Measurements from ENCODE around the gene SRGAP2C.
"Not testable (repeated sequence)": the region's sequence is repeated elsewhere in the genome, so short reads cannot be mapped to it uniquely, and the experiment has no call there.

Gene SRGAP2C

DNA sequence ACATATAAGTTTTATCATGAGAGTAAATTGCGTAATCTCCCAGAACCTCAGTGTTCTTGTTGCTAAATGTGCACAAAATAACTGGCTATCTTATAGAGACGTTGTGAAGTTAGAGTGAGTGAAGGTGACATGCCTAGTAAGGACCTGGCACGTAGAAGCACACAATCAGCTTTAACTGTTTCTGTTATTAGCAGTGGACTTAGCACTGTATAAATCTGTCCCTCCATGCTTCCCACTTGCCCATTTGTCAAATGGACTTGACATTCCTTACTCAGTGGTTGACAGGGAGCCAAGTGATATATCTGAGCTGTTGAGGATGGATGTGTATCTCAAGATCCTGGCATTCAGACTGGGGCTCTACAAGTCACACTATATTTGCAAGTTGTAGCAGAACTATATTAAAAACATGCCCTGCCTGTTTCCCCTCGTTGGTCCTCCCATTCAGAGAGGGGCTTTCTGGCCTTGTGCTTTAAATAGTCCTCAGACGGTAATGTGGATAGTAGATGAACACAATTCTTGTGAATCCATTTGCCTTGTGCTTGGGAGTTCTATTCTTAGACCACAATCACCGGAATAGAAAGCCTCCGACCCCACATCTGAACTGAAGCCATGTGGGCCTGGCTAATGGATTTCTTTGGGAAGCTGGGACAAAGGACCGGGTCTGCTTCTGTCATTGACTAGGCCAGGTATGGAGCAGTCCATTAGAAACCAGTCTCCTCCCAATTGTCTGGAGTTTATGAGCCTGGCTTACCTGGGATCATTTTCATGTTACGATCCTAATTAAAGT is 43.0 kb downstream of the SRGAP2C start:
- not testable (repeated sequence) for DNase-seq (ENCODE audit: low spot score)

DNA sequence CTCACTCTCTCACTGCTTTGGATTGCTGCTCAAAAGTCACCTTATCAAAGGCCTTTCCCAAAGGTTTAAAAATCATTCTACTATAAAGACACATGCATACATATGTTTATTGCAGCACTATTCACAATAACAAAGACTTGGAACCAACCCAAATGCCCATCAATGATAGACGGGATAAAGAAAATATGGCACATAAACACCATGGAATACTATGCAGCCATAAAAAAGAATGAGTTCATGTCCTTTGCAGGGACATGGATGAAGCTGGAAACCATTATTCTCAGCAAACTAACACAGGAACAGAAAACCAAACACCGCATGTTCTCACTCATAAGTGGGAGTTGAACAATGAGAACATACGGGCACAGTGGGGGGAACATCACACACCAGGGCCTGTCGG is 45.9 kb downstream of the SRGAP2C start:
- not testable (repeated sequence) for DNase-seq (ENCODE audit: low spot score)

DNA sequence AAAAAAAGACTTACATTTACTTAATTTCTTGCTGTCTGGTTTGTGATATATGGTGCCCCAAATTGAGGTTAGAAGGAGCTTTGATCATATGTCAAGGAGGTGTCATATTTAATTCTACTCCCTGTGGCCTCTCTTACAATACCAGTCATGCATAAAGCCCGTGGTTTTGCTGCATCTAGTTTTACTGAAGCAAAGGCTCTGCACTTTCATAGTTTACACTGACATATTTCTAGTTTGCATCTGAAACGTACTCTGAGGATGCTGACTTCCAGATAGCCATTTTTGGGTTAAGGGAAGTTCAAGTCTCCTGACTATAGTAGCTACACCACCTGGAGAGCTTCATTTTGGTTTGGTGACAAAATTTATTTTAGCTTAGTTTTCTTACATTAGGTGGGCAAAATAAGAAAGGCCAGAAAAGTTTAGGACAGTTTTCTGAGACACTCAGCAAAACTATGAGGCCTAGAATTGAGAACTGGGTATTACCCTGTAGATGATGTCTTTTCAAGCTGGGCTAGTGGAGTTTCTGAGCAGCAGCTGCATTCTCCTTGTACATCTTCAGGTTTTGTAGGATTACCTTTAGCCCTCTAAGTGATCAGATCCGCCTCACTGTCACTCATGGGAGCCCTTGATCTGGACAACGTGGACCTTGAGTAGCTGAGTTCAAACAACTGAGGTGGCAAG is 47.8 kb downstream of the SRGAP2C start:
- DNase-seq (ENCODE audit: low spot score), result not testable (repeated sequence)

DNA sequence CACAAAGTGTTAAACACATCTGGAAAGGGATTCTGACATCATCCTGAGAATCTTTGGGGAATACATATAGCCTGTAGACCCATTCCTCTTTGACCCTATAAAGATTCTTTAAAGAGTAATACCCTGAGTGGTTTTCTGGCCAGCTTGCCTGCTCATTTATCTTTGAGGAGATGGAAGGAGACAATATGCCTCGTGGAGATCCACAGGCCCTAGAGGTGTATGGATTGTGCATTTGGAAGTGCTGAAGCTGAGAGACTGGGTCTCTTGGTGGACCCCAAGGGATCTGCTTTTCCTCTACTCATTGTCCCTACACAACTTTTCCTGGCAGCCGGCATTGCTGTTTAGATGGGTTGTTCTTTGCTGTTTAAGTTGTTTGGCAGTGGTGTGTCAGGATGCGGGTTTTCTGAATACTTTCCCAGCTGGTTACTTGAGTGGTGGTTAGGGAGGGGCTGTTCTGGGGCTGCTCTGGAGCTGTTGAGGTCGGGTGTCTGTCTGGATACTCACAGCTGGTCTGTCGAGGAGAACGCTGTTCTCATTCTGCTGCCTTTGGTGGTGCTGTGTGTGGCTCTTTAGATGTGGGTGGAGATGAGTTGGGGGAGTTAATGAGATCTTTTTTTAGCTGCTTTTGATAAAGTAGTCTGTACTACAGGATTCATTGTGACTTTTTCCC is 49.5 kb downstream of the SRGAP2C start:
- not testable (repeated sequence) for DNase-seq (ENCODE audit: low spot score)

DNA sequence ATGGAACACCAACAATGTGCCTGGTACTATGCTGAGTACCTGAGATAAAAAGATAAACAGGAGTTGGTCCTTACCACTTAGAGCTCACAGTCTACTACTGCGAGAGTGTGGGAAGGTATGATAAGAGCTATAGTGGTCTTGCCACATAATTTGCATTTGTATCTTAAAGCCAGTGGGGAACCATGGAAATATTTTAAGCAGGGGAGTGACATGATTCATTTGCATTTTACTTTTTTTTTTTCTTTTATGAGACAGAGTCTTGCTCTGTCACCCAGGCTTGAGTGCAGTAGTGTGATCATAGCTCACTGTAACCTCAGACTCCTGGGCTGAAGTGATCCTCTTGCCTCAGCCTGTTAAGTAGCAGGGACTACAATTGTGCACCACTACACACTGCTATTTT is 53.6 kb downstream of the SRGAP2C start:
- not testable (repeated sequence) for DNase-seq (ENCODE audit: low spot score)

DNA sequence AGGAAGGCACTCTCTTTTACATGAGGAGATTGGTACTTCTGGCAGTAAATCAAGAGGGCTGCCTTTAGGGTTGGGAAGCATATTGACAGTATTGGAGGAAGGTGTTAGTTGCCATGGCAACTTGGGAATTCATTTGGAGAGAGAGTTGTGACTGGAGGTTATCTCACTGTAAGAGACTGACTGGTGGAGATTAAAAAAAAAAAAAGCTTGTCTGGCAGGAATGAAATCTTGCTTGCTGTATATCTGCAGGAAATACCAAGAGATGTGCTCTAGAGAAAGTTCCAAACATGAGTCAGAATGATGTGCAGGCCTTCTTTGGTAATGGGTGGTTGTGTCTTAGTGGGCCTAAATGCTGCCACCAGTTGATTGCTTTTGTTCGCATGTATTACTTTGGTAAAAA is 59.1 kb downstream of the SRGAP2C start:
- not testable (repeated sequence) for DNase-seq (ENCODE audit: low spot score)

DNA sequence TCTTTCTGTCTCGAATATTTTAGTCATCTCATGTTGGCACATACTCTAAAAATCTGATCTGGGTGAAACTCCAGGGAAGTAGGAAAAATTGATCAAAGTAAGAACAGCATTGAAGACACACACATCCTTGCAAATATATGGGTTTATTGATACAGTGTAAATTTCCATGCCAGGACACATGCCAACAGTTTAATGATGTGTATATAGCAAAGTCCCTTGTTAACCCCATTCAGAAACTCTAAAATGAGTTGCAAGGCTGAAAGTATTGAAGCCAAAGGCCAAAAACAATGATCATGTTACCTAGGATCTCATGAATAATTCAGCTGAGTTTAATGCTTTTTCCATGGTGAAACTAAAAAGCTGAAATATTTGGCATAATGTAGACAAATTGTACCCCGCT is 61.6 kb downstream of the SRGAP2C start:
- DNase-seq (ENCODE audit: low spot score), result not testable (repeated sequence)

DNA sequence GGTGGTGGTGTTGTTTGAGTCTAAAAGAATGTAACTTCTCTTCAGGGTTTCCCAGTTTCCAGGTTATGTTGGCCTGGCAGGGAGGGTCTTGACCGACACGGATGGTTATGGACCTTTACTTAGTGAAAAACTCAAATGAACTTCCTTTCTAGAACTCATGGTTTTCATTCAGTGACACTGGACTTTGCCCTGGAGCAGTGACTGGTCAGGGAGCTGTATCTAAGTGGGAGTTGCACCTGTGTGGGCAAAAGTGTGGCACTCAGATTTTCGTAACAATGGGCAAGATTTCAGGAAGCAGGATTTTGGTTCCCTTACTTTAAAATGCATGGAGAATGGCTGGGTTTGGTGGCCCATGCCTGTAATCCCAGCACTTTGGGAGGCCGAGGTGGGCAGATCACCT is 67.9 kb downstream of the SRGAP2C start:
- DNase-seq (ENCODE audit: low spot score), result not testable (repeated sequence)

DNA sequence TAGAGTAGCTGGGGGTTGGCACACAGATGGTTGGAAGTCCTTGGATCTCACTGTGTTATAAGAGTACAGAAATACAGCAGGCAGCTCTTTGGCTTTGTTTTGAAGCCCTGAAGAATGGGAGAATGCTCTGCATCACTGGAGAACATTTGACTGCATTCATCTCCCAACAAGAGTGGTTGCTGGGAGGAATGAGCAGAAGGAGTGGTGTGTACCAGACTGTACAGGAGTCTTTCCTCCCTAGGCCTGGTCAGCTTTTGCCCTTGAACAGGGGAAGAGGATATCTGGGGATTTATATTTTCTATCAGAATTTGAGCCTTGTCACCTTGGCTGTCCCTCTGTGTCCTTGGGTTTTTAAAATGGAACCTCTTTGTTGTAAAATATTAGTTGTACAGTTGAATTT is 69.8 kb downstream of the SRGAP2C start:
- not testable (repeated sequence) for DNase-seq (ENCODE audit: low spot score)

DNA sequence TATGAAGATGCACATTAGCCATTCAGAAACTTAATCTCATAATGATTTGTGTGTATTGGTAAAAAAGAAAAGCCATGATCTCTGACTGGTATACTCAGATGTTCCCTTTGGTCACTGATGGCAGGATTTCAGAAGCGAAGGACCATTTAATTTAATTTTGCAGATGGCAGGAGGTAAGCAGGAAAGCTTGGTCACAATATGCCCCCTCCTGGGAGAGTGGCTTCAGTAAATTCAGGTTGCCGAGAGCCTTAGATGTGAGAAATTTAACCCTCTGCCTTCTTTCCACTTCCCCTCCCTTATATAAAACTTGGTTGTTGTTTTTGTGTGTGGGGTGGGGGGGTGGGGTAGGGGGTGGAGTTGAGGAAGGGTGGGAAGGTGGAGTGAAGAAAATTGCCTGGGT is 72.9 kb downstream of the SRGAP2C start:
- DNase-seq (ENCODE audit: low spot score), result not testable (repeated sequence)

DNA sequence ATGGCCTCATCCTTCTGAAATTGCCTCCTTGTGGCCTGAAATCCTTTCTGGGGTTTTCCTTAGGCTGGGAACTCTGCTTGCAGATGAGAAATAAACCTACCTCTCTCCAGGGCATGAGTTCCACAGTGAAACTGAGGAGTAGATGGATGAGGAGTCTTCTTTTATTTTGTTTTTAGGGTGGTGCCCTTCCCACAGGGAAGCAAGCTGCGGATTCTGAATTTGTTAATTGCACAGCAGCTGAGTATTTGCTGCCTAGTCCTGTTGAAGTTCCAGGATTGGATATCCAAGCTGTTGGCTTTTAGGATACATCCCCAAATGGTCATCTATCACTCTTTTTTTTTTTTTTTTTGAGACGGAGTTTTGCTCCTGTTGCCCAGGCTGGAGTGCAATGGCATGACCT is 73.4 kb downstream of the SRGAP2C start:
- DNase-seq (ENCODE audit: low spot score), result not testable (repeated sequence)

DNA sequence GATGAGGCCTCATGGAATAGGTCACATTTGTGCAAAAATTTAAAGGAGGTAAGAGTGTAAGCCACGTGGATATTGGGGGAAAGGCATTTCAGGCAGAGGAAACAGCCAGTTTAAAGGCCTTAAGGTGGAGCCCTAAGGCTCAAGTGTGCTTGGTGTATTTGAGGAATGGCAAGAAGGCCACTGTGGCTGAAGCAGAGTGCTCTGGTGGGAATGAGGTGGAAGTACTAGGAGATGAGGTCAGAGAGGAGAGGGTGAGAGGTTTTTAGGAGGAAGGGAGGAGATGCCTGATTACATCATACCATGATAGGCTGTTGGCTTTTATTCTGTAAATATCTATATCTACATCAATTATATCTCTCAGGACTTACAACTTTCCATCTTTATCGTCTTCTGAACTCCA is 75.4 kb downstream of the SRGAP2C start:
- not testable (repeated sequence) for DNase-seq (ENCODE audit: low spot score)

DNA sequence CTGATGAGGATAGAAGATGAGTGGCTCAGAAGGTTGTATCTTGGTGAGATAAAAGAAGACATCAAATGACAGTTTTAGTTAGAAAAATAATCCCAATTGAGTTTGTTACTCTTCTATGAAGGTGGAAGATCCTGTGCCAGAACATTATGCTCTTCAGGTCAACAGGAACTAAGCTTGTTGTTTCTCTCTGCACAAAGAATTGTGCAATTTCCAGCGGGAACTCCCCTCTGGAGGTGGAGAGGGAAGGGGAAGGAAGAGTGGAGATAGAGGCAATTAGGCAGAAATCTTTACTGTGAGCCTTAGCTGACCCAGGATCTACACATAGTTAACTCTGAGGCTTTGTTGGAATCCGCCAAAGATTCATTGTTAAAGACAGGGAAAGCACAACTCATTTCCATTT is 77.4 kb downstream of the SRGAP2C start:
- not testable (repeated sequence) for DNase-seq (ENCODE audit: low spot score)

DNA sequence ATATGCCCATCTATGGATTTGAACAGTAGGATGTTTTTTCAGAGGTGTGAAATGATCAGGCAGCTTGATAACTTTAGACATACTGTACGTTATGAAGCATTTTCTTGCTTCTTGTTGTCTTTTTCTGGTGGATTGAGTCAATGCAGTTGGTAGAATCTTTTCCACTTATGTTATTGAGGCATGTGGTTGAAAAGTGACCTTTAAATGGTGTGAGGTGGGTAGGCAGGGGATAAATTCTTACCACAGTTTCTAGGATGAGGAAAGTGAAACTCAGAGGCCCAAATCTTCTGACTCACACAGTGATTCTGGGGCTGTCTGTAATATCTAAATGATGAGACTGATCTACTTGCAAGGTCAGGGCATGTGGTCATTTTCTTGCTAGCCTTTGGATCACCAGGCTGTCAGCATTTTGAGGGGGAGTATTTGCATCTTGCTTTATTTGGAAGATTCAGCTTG is 79.0 kb downstream of the SRGAP2C start:
- not testable (repeated sequence) for DNase-seq (ENCODE audit: low spot score)

DNA sequence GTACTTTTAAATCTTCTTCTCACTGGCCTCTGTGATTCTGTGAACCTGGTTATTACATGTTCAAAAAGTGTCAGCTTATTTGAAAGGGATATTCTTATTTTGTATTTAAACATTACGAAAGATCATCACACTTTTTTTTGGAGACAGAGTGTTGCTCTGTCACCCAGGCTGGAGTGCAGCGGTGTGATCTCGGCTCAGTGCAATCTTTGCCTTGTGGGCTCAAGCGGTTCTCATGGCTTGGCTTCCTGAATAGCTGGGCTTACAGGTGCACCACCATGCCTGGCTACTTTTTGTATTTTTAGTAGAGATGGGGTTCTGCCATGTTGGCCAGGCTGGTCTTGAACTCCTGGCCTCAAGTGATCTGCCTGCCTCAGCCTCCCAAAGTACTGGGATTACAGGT is 82.3 kb downstream of the SRGAP2C start:
- not testable (repeated sequence) for DNase-seq (ENCODE audit: low spot score)

DNA sequence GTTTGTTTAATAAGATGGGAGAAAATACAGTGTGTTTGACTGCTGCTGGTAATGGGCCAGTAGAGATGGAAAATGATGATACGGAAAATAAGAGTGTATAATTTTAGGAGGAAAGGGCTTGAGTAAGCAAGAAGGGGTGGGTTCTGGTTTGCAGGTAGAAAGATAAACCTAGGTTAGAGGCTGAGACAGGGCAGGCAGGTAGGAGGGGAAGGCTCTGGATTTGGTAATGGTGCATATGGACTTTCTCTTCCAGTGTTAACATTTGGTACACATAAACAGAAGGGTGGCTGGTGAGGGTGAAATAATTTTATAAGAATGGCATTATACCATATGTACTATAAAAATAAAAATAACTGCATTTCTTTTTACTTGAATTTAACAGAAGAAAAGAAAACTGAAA is 84.5 kb downstream of the SRGAP2C start:
- not testable (repeated sequence) for DNase-seq (ENCODE audit: low spot score)

DNA sequence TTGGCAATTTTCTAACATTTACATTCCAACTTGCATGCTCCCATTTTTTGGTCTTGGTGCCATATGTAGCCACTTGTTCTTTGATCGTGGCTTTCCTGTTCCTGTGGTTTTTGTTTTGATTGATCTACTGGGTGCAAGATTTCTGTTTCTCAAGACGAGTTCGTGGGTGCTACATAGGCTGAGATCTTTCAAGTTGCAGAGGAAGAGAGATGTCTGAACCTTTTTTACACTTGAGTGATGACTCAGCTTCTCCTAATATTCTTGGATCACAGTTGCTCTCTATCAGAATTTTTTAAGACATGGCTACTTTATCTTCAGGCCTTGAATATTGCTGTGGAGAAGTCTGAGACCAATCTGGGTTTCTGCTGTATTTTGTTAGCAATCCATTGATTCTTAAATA is 85.2 kb downstream of the SRGAP2C start:
- DNase-seq (ENCODE audit: low spot score), result not testable (repeated sequence)

DNA sequence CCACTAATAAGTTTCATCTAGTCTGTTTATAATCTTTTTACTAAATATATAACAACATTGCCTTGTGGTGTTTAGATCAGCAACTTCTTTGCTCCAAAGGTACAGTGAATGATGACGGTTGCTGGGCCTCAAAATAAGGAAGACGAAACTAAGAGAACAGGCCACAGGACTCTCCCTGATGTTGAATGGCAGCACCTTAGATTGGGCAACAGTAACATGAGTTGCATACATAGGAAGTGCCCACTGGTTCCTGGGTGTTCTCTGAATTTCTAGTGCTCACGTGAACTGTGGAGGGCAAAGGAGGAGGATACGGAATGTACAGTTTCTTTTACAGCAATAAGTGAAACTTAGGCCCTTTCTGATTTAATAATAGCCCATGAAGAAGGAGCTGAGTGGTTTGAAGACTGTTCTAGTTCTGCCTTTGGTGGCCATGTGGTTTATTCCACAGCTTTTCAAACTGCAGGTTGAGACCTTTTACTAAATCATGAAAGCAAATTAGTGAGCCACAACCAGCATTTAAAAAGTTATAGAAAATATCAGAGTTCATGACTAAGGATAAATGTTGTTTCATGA is 86.5 kb downstream of the SRGAP2C start:
- DNase-seq (ENCODE audit: low spot score), result not testable (repeated sequence)

DNA sequence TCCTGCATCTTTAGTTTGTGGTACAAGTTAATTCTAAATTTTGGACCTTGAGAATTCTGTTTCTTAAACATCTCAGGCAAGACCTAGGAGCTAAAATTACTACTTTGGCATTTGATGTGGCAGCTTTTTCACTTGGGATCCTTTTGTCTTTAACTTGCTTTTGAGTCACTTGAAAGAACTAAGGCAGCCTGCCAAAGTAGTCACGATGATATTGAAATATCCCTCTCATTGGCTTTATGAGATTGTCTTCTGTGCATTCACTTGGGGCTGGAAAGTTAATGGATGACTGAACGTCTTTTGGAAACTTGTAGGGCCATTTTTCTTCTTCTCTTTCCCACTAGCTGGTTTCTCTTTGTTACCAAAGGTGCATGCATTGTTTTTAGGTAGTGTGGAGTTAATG is 90.7 kb downstream of the SRGAP2C start:
- DNase-seq (ENCODE audit: low spot score), result not testable (repeated sequence)

DNA sequence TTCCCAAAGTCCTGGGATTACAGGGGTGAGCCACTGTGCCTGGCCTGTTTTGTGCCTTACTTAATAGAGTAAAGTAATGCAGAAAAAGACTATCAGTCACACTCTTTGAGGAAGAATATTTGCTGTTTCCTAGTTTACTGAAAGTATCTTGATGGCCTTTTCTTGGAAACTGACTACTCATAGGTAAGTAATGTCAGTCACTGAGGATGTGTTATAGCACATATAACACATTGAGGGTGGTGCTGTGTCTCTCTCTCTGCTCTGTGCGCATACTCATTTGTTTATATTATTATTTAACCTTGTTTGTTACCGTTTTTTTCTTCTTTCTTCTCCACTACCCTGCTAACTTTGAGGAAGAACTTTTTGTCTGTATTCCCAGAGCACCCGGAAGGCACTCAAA is 93.4 kb downstream of the SRGAP2C start:
- not testable (repeated sequence) for DNase-seq (ENCODE audit: low spot score)

DNA sequence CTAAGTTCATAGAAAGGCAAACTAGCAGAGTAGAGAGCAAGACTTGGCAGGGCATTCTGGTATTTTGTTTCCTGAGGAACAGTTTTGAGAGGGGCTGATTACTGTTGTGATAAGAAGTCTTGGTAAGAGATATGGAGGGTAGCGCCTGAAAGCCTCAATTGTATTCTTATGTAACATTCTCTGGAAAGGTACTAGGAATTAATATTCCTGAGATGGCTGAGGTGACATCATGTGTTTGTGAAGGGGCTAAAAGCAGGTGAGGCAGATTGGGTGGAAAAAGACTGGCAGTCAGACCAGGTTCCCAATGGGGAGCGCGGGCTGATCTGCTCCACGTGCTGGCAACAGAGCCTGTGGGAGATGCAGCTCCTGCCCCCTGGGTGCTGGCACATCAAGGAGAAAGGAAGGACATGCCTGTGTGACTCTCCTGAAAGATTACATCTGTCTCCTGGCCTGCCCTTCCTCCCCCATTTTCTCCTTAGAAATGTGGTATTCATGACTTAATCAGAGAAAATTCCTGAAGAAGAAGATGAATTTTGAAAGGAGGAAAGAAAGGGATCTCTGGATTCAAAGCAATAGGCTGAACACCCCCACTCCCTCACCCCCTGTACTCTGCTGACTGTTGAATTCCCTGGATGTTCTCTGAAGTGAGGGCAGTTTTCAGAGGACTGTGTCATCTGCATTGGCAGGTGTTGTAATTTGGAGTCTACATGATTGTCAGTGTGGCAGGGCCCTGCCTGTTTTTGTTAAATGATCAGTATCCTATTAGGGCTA is 94.2 kb downstream of the SRGAP2C start:
- DNase-seq (ENCODE audit: low spot score), result not testable (repeated sequence)

DNA sequence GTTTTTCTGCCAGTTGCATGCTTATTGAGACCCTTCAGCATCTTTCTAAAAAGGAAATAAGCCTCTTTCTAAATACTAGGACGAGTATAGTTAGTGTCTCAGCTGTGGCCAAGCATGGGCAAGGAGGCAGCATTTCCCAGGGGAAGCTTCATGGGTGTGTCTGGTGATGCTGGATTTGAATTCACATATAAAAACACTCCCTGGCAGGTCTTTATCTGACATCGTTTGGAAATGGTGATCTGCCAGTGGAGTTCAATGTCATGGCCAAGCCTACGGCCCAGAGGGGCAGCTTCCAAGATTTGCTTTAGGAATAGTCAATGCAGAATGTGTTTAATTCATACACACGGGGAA is 94.7 kb downstream of the SRGAP2C start:
- DNase-seq (ENCODE audit: low spot score), result not testable (repeated sequence)
